HG02798 (cell line): ENCODE data around the gene RNU2-63P.
"Not testable (repeated sequence)": the region's sequence is repeated elsewhere in the genome, so short reads cannot be mapped to it uniquely, and the experiment has no call there.

Experiments used
- ATAC-seq: cut with Tn5 transposase; IDR thresholded peaks from one replicate; pipeline ENCODE4 v1.9.1; 2021; ENCODE audit warnings: mild to moderate bottlenecking; ENCODE audit not compliant: unreplicated experiment, poor library complexity

Gene RNU2-63P

DNA sequence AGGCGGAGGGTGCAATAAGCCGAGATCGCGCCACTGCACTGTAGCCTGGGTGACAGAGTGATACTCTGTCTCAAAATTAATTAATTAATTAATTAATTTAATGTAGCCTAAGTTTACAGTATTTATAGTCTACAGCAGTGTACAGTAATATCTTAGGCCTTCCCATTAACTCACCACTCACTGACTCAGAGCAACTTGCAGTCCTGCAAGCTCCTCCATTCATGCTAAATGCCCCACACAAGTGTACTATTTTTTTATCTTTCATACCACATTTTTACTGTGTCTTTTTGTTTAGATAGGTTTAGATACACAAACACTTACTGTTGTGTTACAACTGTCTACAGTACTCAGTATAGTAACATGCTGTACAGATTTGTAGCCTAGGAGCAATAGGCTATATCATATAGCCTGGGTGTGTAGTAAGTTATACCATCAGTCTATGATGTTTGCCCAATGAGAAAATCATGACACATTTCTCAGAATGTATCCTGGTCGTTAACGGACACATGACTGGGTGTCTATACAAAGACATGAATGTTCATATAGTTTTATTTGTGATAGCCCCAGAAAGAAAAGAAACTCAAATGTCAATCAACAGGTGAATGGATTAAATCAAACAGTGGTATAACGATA lies 15.8 kb upstream of the RNU2-63P start:
- no peak for ATAC-seq

DNA sequence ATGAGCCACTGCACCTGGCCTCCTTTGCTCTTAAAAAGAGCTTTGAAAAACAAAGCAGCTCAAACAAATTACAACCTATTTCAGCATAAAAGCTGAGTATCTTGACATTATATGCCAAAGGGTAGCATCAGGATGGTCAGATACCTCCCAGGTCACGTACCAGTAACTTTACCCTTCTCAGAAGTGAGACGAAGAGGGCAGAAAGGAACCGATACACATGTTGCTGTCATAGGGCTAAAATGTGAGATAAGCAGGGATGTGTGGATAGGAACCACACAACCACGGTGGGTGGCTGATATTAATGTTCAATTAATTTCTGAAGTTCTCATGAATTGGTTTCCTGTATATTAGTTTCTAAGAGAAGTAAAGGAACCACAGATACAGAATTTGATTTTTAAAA lies 12.6 kb upstream of the RNU2-63P start:
- no peak for ATAC-seq

DNA sequence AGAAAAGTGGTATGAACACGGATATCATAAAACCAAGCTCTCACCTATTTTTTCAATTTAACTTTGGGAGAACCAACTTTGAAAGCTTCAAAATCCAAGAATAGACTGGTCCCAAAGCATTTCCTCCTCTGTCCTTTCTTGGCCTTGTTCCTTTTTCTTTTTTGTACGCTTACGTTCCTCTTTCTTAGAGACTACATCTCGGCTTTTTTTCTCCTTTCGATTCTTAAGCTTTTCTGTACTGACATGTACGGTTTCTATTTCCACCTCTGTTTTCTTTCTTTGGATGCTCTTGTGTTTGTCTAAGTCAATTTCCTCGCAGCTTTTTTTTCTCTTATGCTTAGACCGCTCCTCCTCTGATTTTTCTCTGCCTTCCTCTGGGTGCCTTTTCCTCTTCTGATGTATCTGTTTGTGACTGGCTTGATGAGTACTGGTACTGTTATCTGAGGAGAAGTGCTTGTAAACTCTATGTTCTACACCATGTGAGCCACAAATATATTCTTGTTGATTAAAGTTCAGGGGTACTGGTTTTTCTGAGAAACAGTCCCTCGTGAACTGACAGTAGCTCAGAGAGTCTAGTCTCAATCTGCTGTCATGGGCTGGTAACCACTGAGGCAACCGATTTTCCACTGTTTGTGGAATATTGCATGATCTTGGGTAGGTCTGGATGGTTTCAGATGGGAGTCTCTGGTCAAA lies 11.5 kb upstream of the RNU2-63P start:
- peak; percentile 60 for ATAC-seq

DNA sequence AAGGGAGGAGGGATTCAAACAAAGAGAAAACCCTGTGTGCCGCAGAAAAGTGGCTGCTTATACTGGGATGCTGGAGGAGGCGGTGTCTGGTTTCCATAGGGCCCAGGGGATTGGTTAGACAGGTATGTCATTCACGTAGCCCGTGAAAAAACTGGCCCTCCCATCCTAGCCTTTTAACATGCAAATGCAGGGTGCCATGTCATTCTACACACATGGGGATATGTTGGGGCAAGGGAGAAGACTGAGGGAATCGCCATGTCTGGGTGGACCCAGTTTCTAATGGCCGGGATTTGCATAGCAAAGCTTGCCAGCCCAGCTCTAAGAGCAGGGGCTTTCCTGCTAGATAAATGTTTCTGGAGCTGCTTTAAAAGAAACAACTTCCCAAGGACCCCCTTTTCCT lies 8.2 kb upstream of the RNU2-63P start:
- ATAC-seq = no peak

DNA sequence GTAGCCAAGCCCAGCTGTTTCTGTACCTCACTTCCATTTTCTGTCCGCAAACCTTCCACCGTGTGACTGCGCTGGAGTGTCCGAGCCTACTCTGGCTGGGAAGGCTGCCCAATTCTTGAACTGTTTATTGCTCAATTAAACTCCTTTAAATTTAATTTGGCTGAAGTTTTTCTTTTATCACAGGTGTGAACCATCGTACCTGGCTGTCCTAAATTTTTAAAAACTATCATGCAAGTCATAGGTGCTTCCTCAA lies 6.2 kb upstream of the RNU2-63P start:
- no peak for ATAC-seq

DNA sequence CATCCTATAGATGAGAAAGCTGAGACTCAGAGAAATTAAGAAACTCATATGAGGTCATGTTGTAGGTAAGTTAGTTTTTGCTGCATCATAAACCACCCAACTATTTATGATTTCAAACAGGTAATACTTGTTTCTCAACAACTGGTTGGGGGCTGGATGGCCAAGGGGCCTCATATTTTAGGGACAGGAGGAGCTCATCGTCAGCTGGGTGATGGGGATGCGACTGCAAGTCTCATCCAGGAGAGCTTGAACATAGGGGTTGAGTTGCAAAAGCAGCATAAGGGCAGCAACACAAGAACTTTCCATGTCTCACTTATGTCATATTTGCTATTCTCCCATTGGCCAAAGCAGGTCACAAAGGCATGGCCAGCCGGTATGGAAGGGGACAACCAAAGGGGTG lies 3.6 kb upstream of the RNU2-63P start:
- ATAC-seq = no peak

DNA sequence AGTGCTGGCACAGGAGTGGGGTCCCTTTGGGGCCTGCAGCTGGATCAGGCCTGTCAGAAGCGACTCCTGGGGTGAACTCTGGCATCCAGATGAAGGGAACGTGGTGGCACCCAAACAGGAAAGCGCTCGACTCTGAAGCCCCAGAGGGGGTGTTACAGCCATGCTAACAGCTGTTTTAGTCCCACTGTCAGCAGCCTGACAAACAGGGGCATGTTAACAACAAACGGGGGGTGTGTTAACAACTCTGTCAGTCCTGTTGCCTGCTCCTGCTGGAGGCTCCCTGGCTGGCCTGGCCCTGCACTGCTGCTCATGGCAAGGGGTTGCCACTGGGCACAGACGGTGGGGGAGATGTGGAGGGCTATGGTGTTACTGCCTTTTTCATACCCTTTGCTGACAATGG lies 2.6 kb upstream of the RNU2-63P start:
- no peak for ATAC-seq

DNA sequence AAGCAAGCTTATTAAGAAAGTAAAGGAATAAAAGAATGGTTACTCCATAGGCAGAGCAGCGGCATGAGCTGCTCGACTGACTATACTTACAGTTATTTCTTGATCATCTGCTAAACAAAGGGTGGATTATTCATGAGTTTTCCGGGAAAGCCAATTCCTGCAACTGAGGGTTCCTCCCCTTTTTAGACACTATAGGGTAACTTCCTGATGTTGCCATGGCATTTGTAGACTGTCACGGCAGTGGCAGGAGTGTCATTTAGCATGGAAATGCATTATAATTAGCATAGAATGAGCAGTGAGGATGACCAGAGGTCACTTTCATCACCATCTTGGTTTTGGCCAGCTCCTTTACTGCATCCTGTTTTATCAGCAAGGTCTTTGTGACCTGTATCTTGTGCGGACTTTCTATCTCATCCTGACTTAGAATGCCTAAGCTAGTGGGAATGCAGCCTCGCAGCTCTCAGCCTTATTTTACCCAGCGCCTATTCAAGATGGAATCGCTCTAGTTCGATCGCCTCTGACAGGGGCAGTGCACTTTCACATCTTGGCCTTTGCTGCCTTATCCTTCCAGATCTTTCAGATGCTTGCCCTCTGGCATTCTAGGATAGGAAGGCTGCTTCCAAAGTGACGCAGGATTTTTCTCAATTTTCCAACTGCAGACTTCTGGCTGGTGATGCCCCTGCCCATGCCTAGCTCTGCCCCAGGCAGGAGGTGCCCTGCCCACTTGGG lies 1.9 kb upstream of the RNU2-63P start:
- ATAC-seq = not testable (repeated sequence)

DNA sequence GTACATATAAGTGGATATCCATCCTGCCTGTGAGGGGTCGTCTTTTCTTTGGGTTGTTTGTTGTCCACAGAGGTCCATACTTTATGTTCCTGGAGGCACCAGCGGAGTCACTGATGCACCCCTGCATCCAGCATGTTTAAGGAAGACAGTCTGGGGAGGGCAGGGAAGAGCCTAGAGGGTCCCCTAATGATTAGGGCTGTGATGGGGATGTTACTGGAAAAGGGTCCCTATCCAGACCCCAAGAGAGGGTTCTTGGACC lies 1.4 kb upstream of the RNU2-63P start:
- ATAC-seq = not testable (repeated sequence)

DNA sequence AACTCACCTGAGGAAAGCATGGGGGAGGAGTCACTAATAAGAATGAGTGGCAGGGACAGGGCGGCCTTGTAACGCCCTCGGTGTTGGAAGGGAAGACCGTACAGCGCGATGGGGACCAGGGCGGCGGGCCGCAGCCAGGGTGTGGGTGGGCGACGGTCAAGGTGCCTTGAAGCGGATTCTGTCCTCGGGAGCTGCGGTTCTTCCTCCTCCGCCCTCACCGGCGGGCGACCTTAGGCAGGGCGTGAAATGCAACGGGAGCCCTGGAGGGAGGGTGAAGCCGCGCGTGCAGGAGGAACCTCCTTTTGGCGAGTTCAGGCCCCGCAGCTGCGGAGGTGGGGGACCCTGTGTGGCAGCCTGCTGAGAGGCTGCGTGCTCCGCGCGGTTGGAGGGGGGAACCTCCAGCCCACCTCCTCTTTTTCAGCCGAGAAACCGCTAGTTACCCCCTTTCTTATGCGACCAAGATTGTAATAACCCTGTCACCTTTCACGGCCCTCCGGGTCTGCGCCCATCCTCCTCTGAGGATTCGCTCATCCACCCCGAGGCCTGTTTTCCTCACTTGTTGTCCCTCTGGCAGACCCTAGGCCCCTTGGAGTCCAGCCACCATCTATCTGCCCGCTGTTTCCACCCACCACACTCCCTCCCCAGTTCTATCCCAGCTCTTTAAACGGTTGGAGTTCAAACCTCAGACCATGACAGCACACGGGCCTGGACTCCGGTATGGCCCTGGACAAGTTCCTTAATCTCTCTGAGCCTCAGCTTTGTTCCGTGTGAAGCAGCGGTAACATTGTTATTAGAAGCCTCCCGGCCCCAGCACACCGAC lies 823 bp upstream of the RNU2-63P start:
- peak; percentile 64 for ATAC-seq

DNA sequence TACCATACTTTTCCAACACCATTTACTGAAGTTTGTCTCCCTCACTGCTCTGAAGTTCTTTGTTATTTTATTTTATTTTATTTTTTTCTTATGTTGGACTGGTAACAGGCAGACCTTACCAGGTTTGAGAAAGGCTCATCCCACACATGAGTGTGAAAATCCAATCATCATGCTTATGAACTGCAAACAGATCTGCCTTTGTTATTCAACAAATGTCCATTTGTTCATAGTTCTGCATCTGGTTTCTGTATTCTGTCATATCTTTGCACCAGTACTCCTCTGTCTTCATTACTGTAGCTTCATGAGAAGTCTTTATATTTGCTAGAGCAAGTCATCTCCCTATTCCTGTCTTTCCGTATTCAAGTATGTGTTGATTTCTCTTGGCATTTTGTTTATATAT lies 5.3 kb downstream of the RNU2-63P start:
- no peak for ATAC-seq

DNA sequence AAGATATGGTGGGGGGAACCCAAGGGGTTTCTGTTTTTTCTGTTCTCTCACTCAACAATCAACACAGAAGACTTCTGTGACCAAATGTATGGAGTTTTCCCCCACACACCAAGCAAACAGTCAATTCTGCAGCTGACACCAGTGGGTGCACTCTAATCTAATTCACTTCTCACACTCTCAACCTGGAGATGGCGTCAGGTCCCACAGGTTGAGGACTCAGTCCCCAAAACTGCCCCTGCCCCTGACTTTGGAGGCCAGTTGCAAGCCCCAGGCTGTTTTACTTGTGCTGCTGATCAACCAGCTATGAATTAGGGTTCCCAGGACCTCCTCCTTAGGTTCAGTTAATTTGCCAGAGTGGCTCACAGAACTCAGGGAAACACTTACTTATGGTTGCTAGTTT lies 6.2 kb downstream of the RNU2-63P start:
- no peak for ATAC-seq

DNA sequence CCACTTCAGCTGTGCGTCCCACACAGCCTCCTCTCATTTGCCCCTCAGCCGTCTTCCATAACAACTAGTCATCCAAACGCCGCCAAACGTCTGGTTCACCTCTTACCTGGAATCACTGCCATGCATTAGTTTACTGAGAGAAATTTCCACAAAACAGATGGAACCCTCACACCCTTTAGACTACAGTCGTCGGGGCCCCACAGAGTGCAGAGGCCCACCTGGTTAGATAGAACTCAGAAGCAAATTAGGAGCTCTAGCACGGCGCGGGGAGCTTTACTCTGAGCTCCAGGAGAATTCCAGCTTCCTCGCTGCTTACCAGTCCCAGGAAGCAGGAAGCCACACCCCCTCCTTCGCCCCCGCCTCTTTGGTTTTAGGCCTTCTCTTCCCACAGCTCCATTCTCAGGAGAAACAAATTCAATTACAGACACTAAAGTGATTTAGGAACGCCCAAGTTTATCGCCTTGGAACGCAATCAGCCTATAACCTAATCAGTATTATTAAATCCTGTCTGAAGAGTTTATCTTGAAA lies 9.4 kb downstream of the RNU2-63P start:
- ATAC-seq = no peak

DNA sequence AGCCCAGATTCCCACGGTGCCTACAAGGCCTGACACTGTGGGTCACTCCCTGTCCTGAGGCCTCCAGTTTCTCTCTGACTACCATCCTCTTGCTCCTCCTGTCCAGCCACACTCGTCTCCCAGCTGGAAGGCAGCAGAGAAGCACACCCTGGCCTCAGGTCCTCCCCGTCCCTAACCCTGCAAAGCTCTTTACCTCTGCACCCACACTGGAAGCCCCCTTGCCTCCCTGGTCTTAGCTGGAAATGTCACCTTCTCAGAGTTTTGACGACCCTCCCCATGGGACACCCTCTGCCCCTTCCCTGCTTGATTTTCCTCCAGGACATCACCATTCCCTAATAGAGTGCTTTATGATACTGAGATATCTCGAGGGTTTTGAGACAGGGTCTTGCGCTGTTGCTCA lies 10.6 kb downstream of the RNU2-63P start:
- no peak for ATAC-seq

DNA sequence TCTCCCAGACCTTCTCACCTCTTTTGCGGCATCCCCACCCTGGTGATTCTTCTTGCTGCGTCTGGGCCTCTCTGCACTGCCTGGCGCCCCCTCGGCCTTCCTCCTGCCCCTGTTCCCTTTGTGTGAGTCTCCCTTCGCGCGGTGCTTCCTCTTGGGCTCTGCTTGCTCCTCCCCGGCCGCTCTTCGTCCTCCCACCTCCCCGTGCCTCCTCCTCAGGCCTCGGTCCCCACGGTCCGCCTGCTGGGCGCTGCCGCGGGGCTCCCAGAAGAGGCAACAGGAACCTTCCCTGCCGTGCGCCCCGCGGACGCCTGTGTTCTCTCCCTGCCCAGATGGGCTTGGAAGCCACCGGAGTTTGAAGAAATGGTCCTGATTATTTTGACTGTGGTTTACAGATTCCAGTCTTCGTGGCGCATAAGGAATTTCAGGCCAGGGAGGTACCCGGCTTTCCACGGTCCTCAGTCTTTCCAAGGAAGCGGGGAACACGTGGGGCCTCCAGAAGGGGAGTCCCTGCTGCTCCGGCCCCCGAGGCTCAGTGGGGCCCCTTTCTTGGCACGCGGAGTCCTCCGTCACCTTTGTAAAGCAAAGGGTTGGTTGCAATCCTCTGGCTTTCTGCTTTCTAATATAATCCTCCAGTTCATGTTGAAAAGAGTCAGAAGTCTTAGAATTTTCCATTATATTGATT lies 13.1 kb downstream of the RNU2-63P start:
- ATAC-seq = no peak

DNA sequence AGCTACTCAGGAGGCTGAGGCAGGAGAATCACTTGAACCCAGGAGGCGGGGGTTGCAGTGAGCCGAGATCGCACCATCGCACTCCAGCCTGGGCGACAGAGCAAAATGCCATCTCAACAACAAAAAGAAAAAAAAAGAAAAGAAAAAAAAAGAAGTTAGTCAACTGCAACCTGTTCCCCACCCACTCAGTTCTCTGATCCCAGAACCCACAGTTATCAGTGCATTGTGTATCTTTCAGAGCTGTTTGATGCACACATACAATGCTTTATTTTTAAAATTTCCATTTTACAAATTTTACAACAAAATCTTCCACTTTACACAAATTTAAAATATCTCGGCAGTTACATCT lies 14.0 kb downstream of the RNU2-63P start:
- no peak for ATAC-seq

DNA sequence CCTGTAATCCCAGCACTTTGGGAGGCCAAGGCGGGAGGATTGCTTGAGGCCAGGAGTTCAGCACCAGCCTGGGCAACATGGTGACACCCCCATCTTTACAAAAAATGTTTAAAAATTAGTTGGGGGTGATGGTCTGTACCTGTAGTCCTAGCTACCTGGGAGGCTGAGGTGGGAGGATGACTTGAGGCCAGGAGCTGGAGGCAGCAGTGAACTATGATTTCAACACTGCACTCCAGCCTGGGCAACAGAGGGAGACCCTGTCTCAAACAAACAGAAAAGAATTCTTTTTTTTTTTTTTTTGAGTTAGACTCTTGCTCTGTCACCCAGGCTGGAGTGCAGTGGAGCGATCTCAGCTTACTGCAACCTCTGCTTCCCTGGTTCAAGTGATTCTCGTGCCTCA lies 15.9 kb downstream of the RNU2-63P start:
- not testable (repeated sequence) for ATAC-seq

DNA sequence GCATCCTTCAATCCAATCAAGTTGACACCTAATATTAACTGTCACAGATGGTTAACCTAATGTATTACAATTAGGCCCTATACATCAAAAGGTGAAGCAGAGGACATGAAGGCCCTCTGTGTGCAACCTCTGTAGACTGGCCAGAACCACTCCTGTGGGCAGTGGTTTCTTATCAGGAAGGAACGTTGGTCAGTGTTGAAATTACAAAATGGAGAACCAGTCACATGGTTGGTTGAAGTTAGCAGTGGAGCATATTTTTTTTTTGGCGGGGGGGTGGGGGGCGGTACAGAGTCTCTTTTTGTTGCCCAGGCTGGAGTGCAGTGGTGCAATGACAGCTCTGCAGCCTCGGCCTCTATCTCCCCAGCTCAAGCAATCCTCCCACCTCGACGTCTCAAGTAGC lies 19.8 kb downstream of the RNU2-63P start:
- no peak for ATAC-seq

DNA sequence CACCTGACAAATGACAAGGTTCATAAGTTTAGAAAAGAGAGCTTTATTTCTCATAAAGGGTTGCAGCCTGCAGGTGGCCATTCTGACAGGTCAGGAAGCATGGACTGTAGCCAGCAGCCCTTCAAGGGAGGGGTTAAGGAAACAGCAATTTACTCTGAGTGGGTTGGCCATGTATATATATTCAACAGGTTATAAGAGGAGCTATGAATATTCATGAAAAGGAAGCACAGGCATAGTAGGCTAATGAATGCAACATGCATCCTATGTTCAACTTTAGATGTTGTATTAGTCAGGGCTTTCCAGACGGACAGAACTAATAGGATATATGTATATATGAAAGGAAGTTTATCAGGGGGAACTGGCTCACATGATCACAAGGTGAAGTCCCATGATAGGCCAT lies 20.6 kb downstream of the RNU2-63P start:
- ATAC-seq = no peak

DNA sequence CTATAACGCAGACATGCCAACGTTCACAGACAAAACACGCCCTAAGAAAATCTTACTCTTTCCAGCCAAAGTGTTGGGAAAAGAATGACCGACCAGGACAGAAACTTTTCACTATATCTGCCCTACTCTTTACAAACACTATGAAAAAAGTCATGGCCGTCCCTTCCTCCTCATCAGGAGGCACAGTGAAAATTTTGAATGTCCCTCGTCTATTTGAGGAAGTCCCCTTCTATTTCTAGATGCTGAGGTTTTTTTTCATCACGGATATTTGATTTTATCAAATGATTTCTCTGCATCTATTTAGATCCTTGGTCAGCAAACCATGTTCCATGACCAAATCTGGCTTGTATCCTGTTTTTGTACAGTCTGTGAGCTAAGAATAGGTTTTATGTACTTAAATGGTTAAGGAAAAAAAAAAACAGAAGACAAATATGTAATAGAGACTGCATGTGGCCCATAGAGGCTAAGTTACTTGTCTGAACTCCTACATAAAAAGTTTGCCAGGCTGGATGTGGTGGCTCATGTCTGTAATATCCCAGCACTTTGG lies 22.0 kb downstream of the RNU2-63P start:
- ATAC-seq = not testable (repeated sequence)
